Stomach (tissue), 9 donors: ENCODE measurements around the gene PCDHGC3. TPM values are rescaled to one million over a fixed set of nuclear protein-coding genes. Genes with fewer than 3 reads are reported as not detected.

Source experiments
- DNase-seq, 2 donors: peaks; one replicate each; pipeline versions ENCODE4 v3.0.0 to v3.0.0-alpha.2; 2013 to 2019
- H3K27ac ChIP-seq, 5 donors: fragments of 200-600 bp in 4 of 5; sonication (generic) in 4 of 5; one replicate each; pipeline ENCODE4 v1.5.1; 2013 to 2019; ENCODE audit warnings: mild to moderate bottlenecking in 1 of 5, moderate library complexity in 1 of 5
- H3K27me3 ChIP-seq, 3 donors: fragments of 200-600 bp; sonication (generic); one replicate each; pipeline ENCODE4 v1.5.1; 2017 to 2019; ENCODE audit warnings: mixed run types in 1 of 3
- H3K36me3 ChIP-seq, 4 donors: fragments of 200-600 bp; sonication (generic); 1 replicate in 3 of 4; 2 replicates in 1 of 4; pipeline ENCODE4 v1.5.1; 2016 to 2019
- H3K4me1 ChIP-seq, 4 donors: fragments of 200-600 bp; sonication (generic); one replicate each; pipeline ENCODE4 v1.5.1; 2016 to 2019
- H3K4me3 ChIP-seq, 4 donors: fragments of 200-600 bp; sonication (generic) in 3 of 4; one replicate each; pipeline ENCODE4 v1.5.1; 2016 to 2019; ENCODE audit warnings: mild to moderate bottlenecking in 1 of 4
- H3K9me3 ChIP-seq, 4 donors: fragments of 200-600 bp; sonication (generic); one replicate each; pipeline ENCODE4 v1.5.1; 2016 to 2019
- EP300 ChIP-seq: sonication (generic); formaldehyde crosslinking; IDR thresholded peaks from one replicate; pipeline ENCODE4 v1.6.1; 2017; ENCODE audit warnings: antibody characterized with exemption
- POLR2A ChIP-seq, 4 donors: fragments of 450-650 bp; IDR thresholded peaks; one replicate each; pipeline ENCODE4 v1.6.1; 2016; ENCODE audit warnings: antibody characterized with exemption in 4 of 4, control low read depth in 2 of 4, mild to moderate bottlenecking in 1 of 4, moderate library complexity in 1 of 4
- POLR2AphosphoS5 ChIP-seq, 3 donors: sonication (generic); formaldehyde crosslinking; IDR thresholded peaks; one replicate each; pipeline ENCODE4 v1.6.1; 2016; ENCODE audit warnings: antibody characterized with exemption in 3 of 3
- WGBS, 5 donors: extraction: QIAGEN DNeasy Blood & Tissue Kit in 3 of 5; methylation state at CpG; one replicate each; pipeline versions ENCODE4 v1.1.5 to v1.1.7; 2013 to 2018; 5-methylcytosine and 5-hydroxymethylcytosine counted together
- intact Hi-C: fragments of 100-400 bp; cut with DNase I; formaldehyde crosslinking; loops from one replicate; pipeline ENCODE4 v1.15.1; 2023; ENCODE audit warnings: low total_unique reads
- polyA plus RNA-seq, 3 donors: library from polyadenylated mRNA; stranded (reverse); fragments of 200-250 nt; gene quantifications; one replicate each; pipeline ENCODE4 v1.2.3, GENCODE V29; 2013
- total RNA-seq, 5 donors: library from RNA; depleted of rRNA; stranded (reverse); fragments of >200 nt; gene quantifications; one replicate each; pipeline versions ENCODE4 v1.1.0 to v1.2.3, GENCODE V29; 2014 to 2016
- TF ChIP-seq, protein P1 (sequence below), 7 experiments: fragments of 450-650 bp in 4 of 7; fragments of 200-600 bp in 3 of 7; sonication (generic) in 3 of 7; IDR thresholded peaks; one replicate each; pipeline ENCODE4 v1.5.1; 2016 to 2019; ENCODE audit warnings: antibody characterized with exemption in 7 of 7, control low read depth in 2 of 7, mild to moderate bottlenecking in 1 of 7
- donor health status: healthy with polysubstance abuse.
- donor health status: Bipolar disorder and iron deficiency.
- donor health status: healthy.

PCDHGC3 gene
- total and polyA plus RNA-seq, 8 donors, result 7.6 to 35.8 (median 20.0) TPM

DNA sequence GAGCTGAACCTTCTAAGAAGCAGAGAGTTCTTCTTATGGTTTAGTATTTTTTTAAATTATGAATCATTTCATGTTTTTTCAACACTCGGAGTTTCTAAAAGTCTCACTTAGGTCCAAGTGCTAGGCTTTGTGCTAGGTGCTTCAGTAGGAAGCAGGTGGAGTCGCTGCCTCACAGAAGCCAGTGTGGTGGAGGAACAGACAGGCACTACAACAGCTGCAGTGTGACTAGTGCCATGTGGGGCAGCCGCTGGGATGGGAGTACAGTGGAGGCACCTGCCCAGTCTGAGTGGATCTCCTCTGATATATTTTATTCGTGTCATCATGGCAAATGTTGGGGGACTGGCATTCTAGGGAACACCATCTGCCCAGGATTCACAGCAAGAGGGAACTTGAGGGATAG lies 28.4 kb downstream of the PCDHGC3 start:
- TF ChIP-seq EP300 (no peak), POLR2AphosphoS5 (IDR thresholded peaks at IDR 0.05) (no peak), POLR2A (IDR thresholded peaks at IDR 0.05) (no peak)
- TF ChIP-seq, protein P1, sequence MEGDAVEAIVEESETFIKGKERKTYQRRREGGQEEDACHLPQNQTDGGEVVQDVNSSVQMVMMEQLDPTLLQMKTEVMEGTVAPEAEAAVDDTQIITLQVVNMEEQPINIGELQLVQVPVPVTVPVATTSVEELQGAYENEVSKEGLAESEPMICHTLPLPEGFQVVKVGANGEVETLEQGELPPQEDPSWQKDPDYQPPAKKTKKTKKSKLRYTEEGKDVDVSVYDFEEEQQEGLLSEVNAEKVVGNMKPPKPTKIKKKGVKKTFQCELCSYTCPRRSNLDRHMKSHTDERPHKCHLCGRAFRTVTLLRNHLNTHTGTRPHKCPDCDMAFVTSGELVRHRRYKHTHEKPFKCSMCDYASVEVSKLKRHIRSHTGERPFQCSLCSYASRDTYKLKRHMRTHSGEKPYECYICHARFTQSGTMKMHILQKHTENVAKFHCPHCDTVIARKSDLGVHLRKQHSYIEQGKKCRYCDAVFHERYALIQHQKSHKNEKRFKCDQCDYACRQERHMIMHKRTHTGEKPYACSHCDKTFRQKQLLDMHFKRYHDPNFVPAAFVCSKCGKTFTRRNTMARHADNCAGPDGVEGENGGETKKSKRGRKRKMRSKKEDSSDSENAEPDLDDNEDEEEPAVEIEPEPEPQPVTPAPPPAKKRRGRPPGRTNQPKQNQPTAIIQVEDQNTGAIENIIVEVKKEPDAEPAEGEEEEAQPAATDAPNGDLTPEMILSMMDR (IDR thresholded peaks at IDR 0.05), result no peak
- 84 to 92% (median 88%) methylated on average over 4 of the region's 4 CpGs for WGBS, 5 donors
- intact Hi-C loops, result no loop called here

DNA sequence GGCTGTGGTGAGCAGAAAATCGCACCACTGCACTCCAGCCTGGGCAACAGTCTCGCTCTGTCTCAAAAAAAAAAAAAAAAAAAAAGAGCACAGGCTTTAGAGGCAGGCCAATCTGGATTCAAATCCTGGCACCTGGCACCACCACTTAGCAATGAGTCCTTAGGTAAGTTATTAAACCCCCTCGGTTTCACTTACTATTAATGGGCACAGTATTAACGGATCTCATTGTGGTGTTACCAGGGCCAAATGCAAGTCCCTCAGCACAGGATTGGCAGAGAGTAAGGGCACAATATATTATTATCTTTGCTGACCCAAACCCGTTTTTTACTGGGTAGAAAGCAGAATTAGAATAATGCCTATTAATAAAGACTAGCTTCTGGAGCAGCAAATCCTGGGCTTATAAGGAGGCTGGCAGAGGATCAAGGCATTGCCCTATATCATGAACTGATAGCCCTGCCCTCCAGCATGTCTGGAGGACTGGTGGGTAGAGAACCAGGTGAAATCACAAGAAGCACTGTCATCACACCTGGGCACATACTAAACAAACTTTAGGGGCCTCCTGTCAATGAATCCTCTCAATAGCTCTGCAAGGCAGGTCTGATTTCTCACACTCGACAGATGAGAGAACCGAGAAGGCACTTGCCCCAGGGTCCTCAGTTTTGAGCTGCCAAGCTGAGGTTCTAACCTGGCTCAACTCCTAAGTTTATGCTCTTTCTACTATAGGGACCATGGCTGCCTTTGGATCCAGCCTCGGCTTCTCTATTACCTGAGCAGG lies 30.8 kb downstream of the PCDHGC3 start:
- no peaks in the 10 kb centered on the region for H3K27me3 ChIP-seq
- no peak overlapping the region for H3K4me3 ChIP-seq
- H3K4me1 ChIP-seq, result peaks cover 22 to 35% (median 32%) of the 10 kb centered on the region in 4 donors
- H3K36me3 ChIP-seq, result peaks cover 5 to 38% (median 23%) of the 10 kb centered on the region in 4 donors
- H3K27ac ChIP-seq, result peak overlapping the region in 4 of 5 donors; percentile 81 to 92 (median 90)
- 84 to 91% (median 89%) methylated on average over 7 to 8 of the region's 8 CpGs for WGBS, 5 donors
- TF ChIP-seq POLR2AphosphoS5 (IDR thresholded peaks at IDR 0.05), result no peak
- TF ChIP-seq EP300, result no peak
- TF ChIP-seq, protein P1 (IDR thresholded peaks at IDR 0.05), result no peak
- TF ChIP-seq POLR2A (IDR thresholded peaks at IDR 0.05), result no peak
- DNase-seq, result no peak
- intact Hi-C loops, result no loop called here
- H3K9me3 ChIP-seq, result no peaks in the 10 kb centered on the region

More for the DNA sequence above, 28.4 kb downstream of the PCDHGC3 start:
- H3K27me3 ChIP-seq, result no peaks in the 10 kb centered on the region
- no peak overlapping the region for H3K4me3 ChIP-seq
- H3K4me1 ChIP-seq, result peaks cover 16 to 27% (median 25%) of the 10 kb centered on the region in 4 donors
- DNase-seq, result no peak
- no peaks in the 10 kb centered on the region for H3K9me3 ChIP-seq
- H3K27ac ChIP-seq, result no peak overlapping the region
- peaks cover 0 to 27% (median 16%) of the 10 kb centered on the region in 4 donors for H3K36me3 ChIP-seq

DNA sequence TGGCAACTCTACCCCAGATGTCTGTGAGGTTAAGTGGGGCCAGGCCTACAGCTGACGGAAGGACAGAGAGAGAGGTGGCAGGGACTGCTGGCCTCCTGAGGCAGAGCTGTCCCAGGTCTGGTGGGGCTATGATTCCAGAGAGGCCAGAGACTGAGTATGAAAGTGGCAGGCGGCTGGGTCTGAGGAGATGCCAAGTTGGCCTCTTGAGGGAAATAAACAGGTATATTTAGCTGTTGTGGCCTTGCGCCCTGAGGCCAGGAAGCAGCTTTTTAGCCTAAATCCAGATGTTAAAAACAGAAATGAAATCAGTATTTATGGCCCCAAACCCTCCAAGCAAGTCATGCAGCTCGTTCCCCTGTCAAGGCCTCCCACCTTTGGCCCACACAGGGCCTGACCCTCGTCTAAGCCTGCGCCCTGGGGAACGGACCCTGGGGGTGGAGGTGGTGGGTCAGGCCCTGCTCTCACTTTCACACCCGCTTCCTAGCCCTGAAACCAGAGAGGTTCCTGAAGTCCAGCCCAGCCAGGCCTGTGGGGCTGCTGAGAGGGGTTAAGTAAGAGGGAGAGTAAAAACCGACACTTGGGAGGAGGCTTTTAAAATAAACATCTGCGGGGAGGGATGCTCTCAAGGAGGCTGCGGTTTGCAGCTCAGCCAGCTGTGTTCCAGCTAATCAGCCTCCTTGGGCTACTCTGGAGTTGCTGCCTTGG lies 31.8 kb downstream of the PCDHGC3 start:
- 54 to 74% (median 63%) methylated on average over 11 of the region's 11 CpGs for WGBS, 5 donors
- intact Hi-C loops, result no loop called here
- Histone ChIP-seq H3K36me3 (peaks cover 9 to 42% (median 28%) of the 10 kb centered on the region in 4 donors), H3K4me1 (peaks cover 24 to 43% (median 36%) of the 10 kb centered on the region in 4 donors), H3K27ac (peak overlapping the region; percentile 55 to 92 (median 89)), H3K9me3 (no peaks in the 10 kb centered on the region), H3K27me3 (no peaks in the 10 kb centered on the region), H3K4me3 (no peak overlapping the region)
- TF ChIP-seq POLR2A (IDR thresholded peaks at IDR 0.05) (no peak), POLR2AphosphoS5 (IDR thresholded peaks at IDR 0.05) (no peak), EP300 (no peak)
- TF ChIP-seq, protein P1 (IDR thresholded peaks at IDR 0.05), result no peak
- peak in 1 of 2 donors; percentile 80 for DNase-seq

DNA sequence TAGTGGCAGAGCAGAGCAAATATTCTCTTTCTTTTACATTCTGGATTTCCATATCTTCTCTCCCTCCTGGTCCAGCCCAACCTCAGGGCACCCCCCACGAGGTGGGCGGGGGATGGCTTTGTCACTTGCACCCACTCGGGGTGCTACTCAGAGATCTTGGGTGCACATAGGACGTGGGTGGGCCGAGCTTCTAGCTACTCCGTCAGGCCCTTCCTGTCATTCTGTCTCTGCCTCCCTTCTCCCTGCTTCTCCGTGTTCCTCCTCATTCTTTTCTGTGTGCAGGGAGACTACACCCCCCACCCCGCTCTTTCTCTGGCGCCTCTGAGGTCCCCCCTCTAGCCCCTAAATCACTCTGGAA lies 32.7 kb downstream of the PCDHGC3 start:
- H3K4me3 ChIP-seq, result peak overlapping the region; percentile 21 to 34 (median 27)
- WGBS, 5 donors, result 27 to 44% (median 41%) methylated on average over 9 of the region's 9 CpGs
- H3K36me3 ChIP-seq, result peaks cover 9 to 33% (median 24%) of the 10 kb centered on the region in 4 donors
- H3K27ac ChIP-seq, result peak overlapping the region; percentile 66 to 92 (median 89)
- H3K4me1 ChIP-seq, result peaks cover 29 to 51% (median 40%) of the 10 kb centered on the region in 4 donors
- no peaks in the 10 kb centered on the region for H3K27me3 ChIP-seq
- DNase-seq, result no peak
- TF ChIP-seq, protein P1 (IDR thresholded peaks at IDR 0.05), result no peak
- TF ChIP-seq POLR2AphosphoS5 (IDR thresholded peaks at IDR 0.05), result no peak
- TF ChIP-seq EP300, result no peak
- TF ChIP-seq POLR2A (IDR thresholded peaks at IDR 0.05), result no peak
- no peaks in the 10 kb centered on the region for H3K9me3 ChIP-seq
- intact Hi-C loops, result no loop called here
